H54 (cell line): Measurements from ENCODE around the gene CD44.
A peak's percentile ranks its signal among the peaks of the same experiment; 100 is the strongest.

Experiments
- DNase-seq: peaks from one replicate; pipeline ENCODE4 v3.0.0; 2011; ENCODE audit warnings: low spot score, mixed read lengths; ENCODE audit not compliant: insufficient read length
- FAIRE-seq: peaks from 3 replicates; lab custom pipeline; 2011; peaks lifted over from hg19 to GRCh38; lab: Jason Lieb, UNC
- POLR2A ChIP-seq: IDR thresholded peaks from 2 replicates; pipeline ENCODE4 v1.6.1; 2011; ENCODE audit warnings: low read depth, mild to moderate bottlenecking, low read length

The CD44 gene

DNA sequence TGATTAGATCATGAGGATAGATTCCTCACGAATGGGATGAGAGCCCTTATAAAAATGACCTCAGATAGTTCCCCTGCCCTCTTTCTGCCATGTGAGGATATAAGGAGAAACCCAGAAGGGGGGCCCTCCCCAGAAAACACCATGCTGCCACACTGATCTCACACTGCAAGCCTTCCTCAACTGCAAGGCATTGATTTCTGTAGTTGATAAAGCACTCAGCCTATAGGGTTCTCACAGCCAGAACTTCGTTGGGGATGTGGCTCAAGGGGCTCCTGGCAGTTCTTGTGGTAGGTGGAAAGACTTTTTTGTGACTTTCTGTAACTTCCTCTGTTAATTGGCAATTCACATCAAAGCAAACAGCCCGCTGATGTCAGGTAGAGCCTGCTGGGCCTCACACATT, 108.9 kb downstream of the CD44 start:
- no peak for TF ChIP-seq POLR2A
- FAIRE-seq: no peak
- no peak for DNase-seq

DNA sequence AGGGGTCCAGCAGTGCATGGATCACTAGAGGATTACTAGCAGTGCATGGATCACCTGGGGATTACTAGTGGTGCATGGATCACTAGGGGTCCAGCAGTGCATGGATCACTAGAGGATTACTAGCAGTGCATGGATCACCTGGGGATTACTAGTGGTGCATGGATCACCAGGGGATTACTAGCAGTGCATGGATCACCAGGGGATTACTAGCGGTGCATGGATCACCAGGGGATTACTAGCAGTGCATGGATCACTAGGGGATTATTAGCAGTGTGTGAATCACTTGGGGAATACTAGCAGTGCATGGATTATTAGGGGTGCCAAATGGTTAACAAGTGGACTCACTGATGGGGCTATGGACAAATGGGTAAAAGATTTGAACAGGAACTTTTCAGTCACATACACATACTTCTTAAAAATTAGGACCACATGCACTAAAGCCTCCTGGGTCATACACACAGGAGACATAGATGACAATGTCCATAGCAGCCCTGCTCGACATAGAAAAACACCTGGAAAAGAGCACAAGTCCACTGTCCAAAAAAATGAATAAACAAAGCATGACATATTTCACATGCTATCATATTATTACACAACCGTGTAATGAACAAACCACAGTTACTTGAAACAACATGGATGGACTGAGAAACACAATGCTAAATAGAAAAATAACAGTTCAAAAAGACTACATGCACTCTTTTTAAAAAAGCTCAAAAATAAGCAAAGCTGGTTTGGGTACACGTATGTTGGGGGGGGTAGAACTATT, 109.8 kb downstream of the CD44 start:
- FAIRE-seq (peak; percentile 33), DNase-seq (no peak)
- no peak for TF ChIP-seq POLR2A

- no peak for TF ChIP-seq POLR2A
- DNase-seq: no peak
- no peak for FAIRE-seq
Measured at GRCh38 chr11:35250192-35250591, 111.2 kb downstream of the CD44 start.

DNA sequence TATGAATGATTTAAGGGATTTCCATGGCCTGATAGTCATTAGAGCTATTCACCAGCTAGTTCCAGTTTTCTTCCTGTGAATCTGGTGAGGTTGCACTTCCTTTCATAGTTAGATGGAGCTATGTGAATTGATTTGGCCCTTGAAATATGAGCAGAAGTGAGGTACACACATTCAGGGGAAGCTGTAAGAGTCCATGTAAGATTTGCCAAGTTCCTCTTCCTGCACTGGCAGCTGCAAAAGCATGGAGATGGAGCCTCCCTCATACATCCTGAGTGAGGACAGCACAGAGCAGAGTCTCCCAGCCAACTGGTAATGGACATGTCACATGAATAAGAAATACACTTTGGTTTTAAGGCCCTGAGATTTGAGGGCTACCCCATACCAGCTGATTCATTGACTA, 111.7 kb downstream of the CD44 start:
- DNase-seq: no peak
- TF ChIP-seq POLR2A: no peak
- FAIRE-seq: no peak

DNA sequence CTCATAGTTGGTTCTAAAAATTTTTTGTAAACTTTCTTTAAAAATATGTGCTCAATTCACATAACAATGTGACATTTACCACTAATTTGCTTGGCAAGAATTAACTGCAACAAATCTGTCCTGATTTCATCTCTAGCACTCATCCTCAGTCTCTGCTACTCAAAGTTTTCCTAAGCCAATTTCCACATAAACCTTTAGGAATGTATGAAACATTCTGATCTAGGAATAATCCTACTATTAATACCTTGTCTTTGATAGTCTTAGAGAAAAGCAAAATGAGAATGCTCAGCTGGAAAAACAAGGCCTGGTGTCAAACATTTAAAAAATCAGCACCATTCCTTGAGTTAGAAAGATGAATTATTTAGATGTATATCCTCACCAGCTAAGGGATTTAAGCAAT, 114.3 kb downstream of the CD44 start:
- FAIRE-seq (no peak), DNase-seq (no peak)
- no peak for TF ChIP-seq POLR2A

GRCh38 chr11:35255514-35255913, 116.5 kb downstream of the CD44 start:
- FAIRE-seq: no peak
- TF ChIP-seq POLR2A: no peak
- no peak for DNase-seq

DNA sequence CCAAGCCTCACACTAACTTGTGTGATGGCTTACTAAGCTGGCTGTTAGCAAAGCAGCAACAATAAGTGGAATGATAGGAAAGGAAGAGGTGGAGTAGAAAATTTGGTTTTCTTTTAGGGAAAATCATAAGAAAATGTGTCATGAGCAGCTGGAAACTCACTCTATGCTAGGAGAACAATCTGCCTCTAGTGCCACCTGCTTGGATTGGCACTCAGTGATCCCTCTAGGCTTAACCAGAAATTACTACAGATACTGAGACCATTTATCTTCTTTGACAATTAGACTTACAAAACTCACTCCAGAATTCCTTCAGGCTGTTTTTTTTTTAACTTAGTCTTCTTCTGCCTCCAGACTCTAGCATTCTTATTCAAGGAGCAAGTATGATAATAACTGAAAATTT, 117.3 kb downstream of the CD44 start:
- FAIRE-seq (no peak), DNase-seq (no peak)
- TF ChIP-seq POLR2A: no peak

- DNase-seq (no peak), FAIRE-seq (no peak)
- TF ChIP-seq POLR2A: no peak
Measured at GRCh38 chr11:35257281-35257680, 118.3 kb downstream of the CD44 start.

DNA sequence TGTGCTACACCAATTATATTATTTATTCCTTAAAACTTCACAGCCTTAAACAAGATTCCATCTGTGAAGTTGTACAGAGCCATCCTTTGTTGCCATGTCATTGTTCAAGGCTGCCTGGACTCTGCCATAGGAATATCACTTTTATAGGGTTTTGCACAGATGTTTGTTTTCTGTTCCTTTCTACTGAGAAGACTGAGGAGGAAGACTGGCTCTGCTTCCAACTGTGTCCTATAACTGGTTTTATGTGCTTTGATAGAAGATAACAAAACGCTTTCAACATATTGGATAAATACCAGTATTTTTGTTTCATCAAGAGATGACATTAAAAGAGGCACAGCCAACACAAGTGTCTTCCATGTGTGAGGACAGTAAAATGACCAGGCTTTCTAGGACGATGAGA, 120.6 kb downstream of the CD44 start:
- no peak for DNase-seq
- no peak for TF ChIP-seq POLR2A
- FAIRE-seq: no peak

- no peak for DNase-seq
- FAIRE-seq: no peak
- no peak for TF ChIP-seq POLR2A
Measured at GRCh38 chr11:35260342-35260985, 121.5 kb downstream of the CD44 start.

GRCh38 chr11:35261197-35261596, 122.2 kb downstream of the CD44 start:
- FAIRE-seq (no peak), DNase-seq (no peak)
- no peak for TF ChIP-seq POLR2A

DNA sequence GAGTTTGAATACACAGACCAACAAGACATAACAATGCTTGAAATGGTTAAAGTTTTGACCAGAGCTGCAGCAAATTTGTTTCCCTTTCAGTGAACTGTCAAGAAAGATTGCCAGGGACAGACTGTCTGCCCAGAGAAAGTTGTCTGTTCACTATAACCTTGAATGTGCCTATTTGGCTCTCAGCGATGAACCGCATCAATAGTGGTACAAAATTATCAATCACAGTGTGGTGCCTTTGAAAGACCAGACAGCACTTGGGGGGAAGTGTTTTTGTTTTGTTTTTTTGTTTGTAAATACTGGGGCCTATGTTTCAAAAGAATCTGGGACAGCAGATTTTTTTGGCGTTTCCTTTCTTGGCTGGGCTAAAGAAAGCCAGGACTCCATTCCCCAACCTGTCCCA, 123.1 kb downstream of the CD44 start:
- TF ChIP-seq POLR2A: no peak
- FAIRE-seq (no peak), DNase-seq (no peak)

DNA sequence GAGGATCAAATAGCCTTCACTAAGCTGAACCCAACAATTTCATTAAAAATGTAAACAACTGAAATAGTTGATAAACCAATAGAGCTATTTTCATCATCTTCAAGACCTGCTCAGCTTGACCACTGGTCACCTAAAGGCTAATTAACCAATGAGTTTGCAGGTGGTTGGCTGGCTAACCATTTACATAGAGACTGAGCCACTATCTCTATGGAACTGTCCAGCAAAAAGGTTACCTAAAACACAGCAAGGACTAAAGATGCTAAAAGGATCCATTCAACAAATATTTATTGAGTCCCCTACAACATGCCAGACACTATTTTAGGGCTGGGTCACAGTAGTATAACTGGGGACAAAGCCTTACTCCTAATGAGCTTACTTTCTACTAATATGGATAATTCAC, 123.8 kb downstream of the CD44 start:
- FAIRE-seq (no peak), DNase-seq (no peak)
- no peak for TF ChIP-seq POLR2A

DNA sequence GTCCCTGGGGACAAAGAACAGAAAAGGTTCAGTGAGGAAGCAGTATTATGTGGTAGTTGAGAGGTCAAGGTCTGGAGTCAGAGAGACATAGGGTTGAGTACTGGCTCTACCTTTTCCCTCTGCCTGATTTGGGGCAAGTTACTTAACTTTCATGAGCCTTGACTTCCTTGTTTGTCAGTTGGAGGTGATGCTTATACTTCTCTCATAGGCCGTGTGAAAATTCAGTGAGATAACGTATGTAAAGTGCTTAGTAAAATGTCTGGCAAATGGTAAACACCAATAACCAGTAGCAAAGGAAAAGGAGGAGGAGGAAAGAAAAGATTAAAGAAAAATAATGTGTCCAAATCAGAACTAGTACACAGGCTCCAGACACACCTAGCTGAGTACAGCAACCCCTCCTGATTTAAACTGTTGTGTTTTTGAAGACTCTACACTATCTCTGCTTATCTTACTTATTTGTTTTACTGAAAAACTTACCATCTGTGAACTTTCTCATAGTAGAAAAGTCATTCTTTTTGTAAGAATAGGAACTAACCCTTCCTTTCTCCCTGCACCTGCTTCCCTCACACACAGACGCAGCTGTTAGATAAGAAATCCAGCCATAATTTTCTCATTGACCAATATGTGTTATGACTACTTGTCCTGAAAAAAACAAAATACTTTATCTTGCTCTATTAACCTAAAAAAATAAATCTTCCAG, 126.9 kb downstream of the CD44 start:
- FAIRE-seq (no peak), DNase-seq (no peak)
- TF ChIP-seq POLR2A: no peak
